HTR-8/SVneo (cell line): ENCODE data around the gene CLK2.
A peak's percentile ranks its signal among the peaks of the same experiment; 100 is the strongest.
"Not testable (repeated sequence)": the region's sequence is repeated elsewhere in the genome, so short reads cannot be mapped to it uniquely, and the experiment has no call there.

ENCODE experiments used
- DNase-seq: peaks from one replicate; pipeline ENCODE4 v3.0.0; 2011; ENCODE audit warnings: low spot score, mixed read lengths; ENCODE audit not compliant: insufficient read length
- FAIRE-seq: peaks from 2 replicates; lab custom pipeline; 2011; peaks lifted over from hg19 to GRCh38; lab: Jason Lieb, UNC

Gene CLK2

GRCh38 chr1:155246796-155247195 is 26.5 kb downstream of the CLK2 start:
- FAIRE-seq, DNase-seq: not testable (repeated sequence)

- FAIRE-seq (no peak), DNase-seq (no peak)
These were observed 28.2 kb downstream of the CLK2 start for GRCh38 chr1:155245163-155245524.

- no peak for FAIRE-seq
- peak; percentile 94 for DNase-seq
These were observed 28.7 kb downstream of the CLK2 start for GRCh38 chr1:155244368-155245162.

GRCh38 chr1:155242805-155243358 is 30.4 kb downstream of the CLK2 start:
- no peak for FAIRE-seq
- no peak for DNase-seq

GRCh38 chr1:155241841-155242264 is 31.5 kb downstream of the CLK2 start:
- FAIRE-seq = no peak

GRCh38 chr1:155241069-155241679 is 32.1 kb downstream of the CLK2 start:
- FAIRE-seq = no peak

More at GRCh38 chr1:155241841-155242264, 31.5 kb downstream of the CLK2 start:
- DNase-seq = no peak

GRCh38 chr1:155236451-155236850 is 36.9 kb downstream of the CLK2 start:
- FAIRE-seq (no peak), DNase-seq (no peak)

More at GRCh38 chr1:155241069-155241679, 32.1 kb downstream of the CLK2 start:
- DNase-seq = peak; percentile 72

GRCh38 chr1:155235375-155235774 is 37.9 kb downstream of the CLK2 start:
- not testable (repeated sequence) for FAIRE-seq, DNase-seq

GRCh38 chr1:155233502-155233901 is 39.8 kb downstream of the CLK2 start:
- not testable (repeated sequence) for FAIRE-seq, DNase-seq

GRCh38 chr1:155232001-155232978 is 41.0 kb downstream of the CLK2 start:
- not testable (repeated sequence) for FAIRE-seq, DNase-seq

- DNase-seq, FAIRE-seq: not testable (repeated sequence)
These were observed 42.0 kb downstream of the CLK2 start for GRCh38 chr1:155231302-155231701.

GRCh38 chr1:155228096-155228427 is 45.2 kb downstream of the CLK2 start:
- no peak for DNase-seq
- FAIRE-seq = no peak

- FAIRE-seq = no peak
- DNase-seq = peak; percentile 98
These were observed 45.8 kb downstream of the CLK2 start for GRCh38 chr1:155227261-155228095.

- DNase-seq (no peak), FAIRE-seq (no peak)
These were observed 46.4 kb downstream of the CLK2 start for GRCh38 chr1:155226910-155227260.

GRCh38 chr1:155226188-155226909 is 47.0 kb downstream of the CLK2 start:
- FAIRE-seq = no peak
- peak; percentile 54 for DNase-seq

GRCh38 chr1:155225404-155225759 is 47.9 kb downstream of the CLK2 start:
- not testable (repeated sequence) for DNase-seq, FAIRE-seq

- DNase-seq = no peak
- no peak for FAIRE-seq
These were observed 50.3 kb downstream of the CLK2 start for GRCh38 chr1:155223047-155223446.

GRCh38 chr1:155220211-155220965 is 52.9 kb downstream of the CLK2 start:
- not testable (repeated sequence) for DNase-seq, FAIRE-seq
